ENCODE data around the gene RNF213. TPM values are rescaled to one million over a fixed set of nuclear protein-coding genes. Genes with fewer than 3 reads are reported as not detected.

RNF213 gene
- polyA plus RNA-seq, 4 donors, result 35.4 to 71.4 (median 53.0) TPM

GRCh38 chr17:80228477-80228876 lies 32.2 kb upstream of the RNF213 start:
- no peak for FAIRE-seq
- no peak overlapping the region for H3K4me3 ChIP-seq (ENCODE audit: low read depth in 1 of 3, low read length in 3 of 3)
- peaks cover 0 to 76% (median 2%) of the 10 kb centered on the region in 3 donors for H3K36me3 ChIP-seq (ENCODE audit: control insufficient read depth in 3 of 3, insufficient read depth in 2 of 3, low read depth in 1 of 3, low read length in 3 of 3)
- WGBS, 3 donors, result 93 to 95% (median 94%) methylated on average over 14 of the region's 14 CpGs
- DNase-seq, result no peak
- H3K27me3 ChIP-seq (ENCODE audit: control insufficient read depth in 3 of 3, insufficient read depth in 3 of 3, low read length in 3 of 3), result no peaks in the 10 kb centered on the region
- H3K9me3 ChIP-seq (ENCODE audit: control insufficient read depth in 2 of 2, insufficient read depth in 1 of 2, low read depth in 1 of 2, low read length in 1 of 2), result peaks cover 0 to 12% of the 10 kb centered on the region in 2 donors
- H3K27ac ChIP-seq (ENCODE audit: low read depth in 1 of 3, low read length in 2 of 3), result no peak overlapping the region
- no peaks in the 10 kb centered on the region for H3K4me1 ChIP-seq (ENCODE audit: control insufficient read depth in 3 of 3, insufficient read depth in 2 of 3, low read depth in 1 of 3, low read length in 2 of 3)

- FAIRE-seq, result no peak
- Histone ChIP-seq H3K36me3 (ENCODE audit: control insufficient read depth in 3 of 3, insufficient read depth in 2 of 3, low read depth in 1 of 3, low read length in 3 of 3) (peaks cover 0 to 76% (median 5%) of the 10 kb centered on the region in 3 donors), H3K9me3 (ENCODE audit: control insufficient read depth in 2 of 2, insufficient read depth in 1 of 2, low read depth in 1 of 2, low read length in 1 of 2) (peaks cover 0 to 16% of the 10 kb centered on the region in 2 donors), H3K27me3 (ENCODE audit: control insufficient read depth in 3 of 3, insufficient read depth in 3 of 3, low read length in 3 of 3) (no peaks in the 10 kb centered on the region), H3K4me1 (ENCODE audit: control insufficient read depth in 3 of 3, insufficient read depth in 2 of 3, low read depth in 1 of 3, low read length in 2 of 3) (no peaks in the 10 kb centered on the region), H3K4me3 (ENCODE audit: low read depth in 1 of 3, low read length in 3 of 3) (no peak overlapping the region), H3K27ac (ENCODE audit: low read depth in 1 of 3, low read length in 2 of 3) (no peak overlapping the region)
- DNase-seq, result no peak
- WGBS, 3 donors, result 89 to 96% (median 91%) methylated on average over 4 of the region's 4 CpGs
Observed at GRCh38 chr17:80229011-80229410, 31.6 kb upstream of the RNF213 start.

GRCh38 chr17:80232438-80232837 lies 28.2 kb upstream of the RNF213 start:
- Histone ChIP-seq H3K27ac (ENCODE audit: low read depth in 1 of 3, low read length in 2 of 3) (no peak overlapping the region), H3K4me3 (ENCODE audit: low read depth in 1 of 3, low read length in 3 of 3) (no peak overlapping the region), H3K36me3 (ENCODE audit: control insufficient read depth in 3 of 3, insufficient read depth in 2 of 3, low read depth in 1 of 3, low read length in 3 of 3) (peaks cover 3 to 71% (median 9%) of the 10 kb centered on the region in 3 donors), H3K4me1 (ENCODE audit: control insufficient read depth in 3 of 3, insufficient read depth in 2 of 3, low read depth in 1 of 3, low read length in 2 of 3) (no peaks in the 10 kb centered on the region), H3K9me3 (ENCODE audit: control insufficient read depth in 2 of 2, insufficient read depth in 1 of 2, low read depth in 1 of 2, low read length in 1 of 2) (peaks cover 0 to 16% of the 10 kb centered on the region in 2 donors), H3K27me3 (ENCODE audit: control insufficient read depth in 3 of 3, insufficient read depth in 3 of 3, low read length in 3 of 3) (no peaks in the 10 kb centered on the region)
- FAIRE-seq (no peak), DNase-seq (no peak)
- WGBS, 3 donors, result 93 to 97% (median 95%) methylated on average over 1 of the region's 1 CpG

- DNase-seq (no peak), FAIRE-seq (no peak)
- Histone ChIP-seq H3K9me3 (ENCODE audit: control insufficient read depth in 2 of 2, insufficient read depth in 1 of 2, low read depth in 1 of 2, low read length in 1 of 2) (peaks cover 0 to 16% of the 10 kb centered on the region in 2 donors), H3K27me3 (ENCODE audit: control insufficient read depth in 3 of 3, insufficient read depth in 3 of 3, low read length in 3 of 3) (no peaks in the 10 kb centered on the region), H3K27ac (ENCODE audit: low read depth in 1 of 3, low read length in 2 of 3) (no peak overlapping the region), H3K36me3 (ENCODE audit: control insufficient read depth in 3 of 3, insufficient read depth in 2 of 3, low read depth in 1 of 3, low read length in 3 of 3) (peaks cover 3 to 71% (median 9%) of the 10 kb centered on the region in 3 donors), H3K4me3 (ENCODE audit: low read depth in 1 of 3, low read length in 3 of 3) (no peak overlapping the region), H3K4me1 (ENCODE audit: control insufficient read depth in 3 of 3, insufficient read depth in 2 of 3, low read depth in 1 of 3, low read length in 2 of 3) (no peaks in the 10 kb centered on the region)
- WGBS, 3 donors, result 92 to 94% (median 93%) methylated on average over 3 of the region's 3 CpGs
Observed at GRCh38 chr17:80233202-80233601, 27.4 kb upstream of the RNF213 start.

GRCh38 chr17:80236911-80237310 lies 23.7 kb upstream of the RNF213 start:
- peaks cover 3 to 83% (median 12%) of the 10 kb centered on the region in 3 donors for H3K36me3 ChIP-seq (ENCODE audit: control insufficient read depth in 3 of 3, insufficient read depth in 2 of 3, low read depth in 1 of 3, low read length in 3 of 3)
- no peak for DNase-seq
- no peak overlapping the region for H3K4me3 ChIP-seq (ENCODE audit: low read depth in 1 of 3, low read length in 3 of 3)
- H3K27ac ChIP-seq (ENCODE audit: low read depth in 1 of 3, low read length in 2 of 3), result no peak overlapping the region
- no peaks in the 10 kb centered on the region for H3K27me3 ChIP-seq (ENCODE audit: control insufficient read depth in 3 of 3, insufficient read depth in 3 of 3, low read length in 3 of 3)
- no peak for FAIRE-seq
- H3K4me1 ChIP-seq (ENCODE audit: control insufficient read depth in 3 of 3, insufficient read depth in 2 of 3, low read depth in 1 of 3, low read length in 2 of 3), result no peaks in the 10 kb centered on the region
- 86 to 95% (median 87%) methylated on average over 15 to 17 of the region's 17 CpGs for WGBS, 3 donors
- peaks cover 0 to 16% of the 10 kb centered on the region in 2 donors for H3K9me3 ChIP-seq (ENCODE audit: control insufficient read depth in 2 of 2, insufficient read depth in 1 of 2, low read depth in 1 of 2, low read length in 1 of 2)

- H3K36me3 ChIP-seq (ENCODE audit: control insufficient read depth in 3 of 3, insufficient read depth in 2 of 3, low read depth in 1 of 3, low read length in 3 of 3), result peaks cover 3 to 84% (median 14%) of the 10 kb centered on the region in 3 donors
- no peaks in the 10 kb centered on the region for H3K27me3 ChIP-seq (ENCODE audit: control insufficient read depth in 3 of 3, insufficient read depth in 3 of 3, low read length in 3 of 3)
- peaks cover 0 to 12% of the 10 kb centered on the region in 2 donors for H3K9me3 ChIP-seq (ENCODE audit: control insufficient read depth in 2 of 2, insufficient read depth in 1 of 2, low read depth in 1 of 2, low read length in 1 of 2)
- 94 to 98% (median 95%) methylated on average over 10 of the region's 10 CpGs for WGBS, 3 donors
- FAIRE-seq, result no peak
- H3K27ac ChIP-seq (ENCODE audit: low read depth in 1 of 3, low read length in 2 of 3), result no peak overlapping the region
- no peak for DNase-seq
- H3K4me1 ChIP-seq (ENCODE audit: control insufficient read depth in 3 of 3, insufficient read depth in 2 of 3, low read depth in 1 of 3, low read length in 2 of 3), result no peaks in the 10 kb centered on the region
- H3K4me3 ChIP-seq (ENCODE audit: low read depth in 1 of 3, low read length in 3 of 3), result no peak overlapping the region
Observed at GRCh38 chr17:80237386-80237785, 23.3 kb upstream of the RNF213 start.

- no peak for DNase-seq
- Histone ChIP-seq H3K9me3 (ENCODE audit: control insufficient read depth in 2 of 2, insufficient read depth in 1 of 2, low read depth in 1 of 2, low read length in 1 of 2) (no peaks in the 10 kb centered on the region), H3K27me3 (ENCODE audit: control insufficient read depth in 3 of 3, insufficient read depth in 3 of 3, low read length in 3 of 3) (no peaks in the 10 kb centered on the region), H3K27ac (ENCODE audit: low read depth in 1 of 3, low read length in 2 of 3) (no peak overlapping the region), H3K36me3 (ENCODE audit: control insufficient read depth in 3 of 3, insufficient read depth in 2 of 3, low read depth in 1 of 3, low read length in 3 of 3) (peaks cover 0 to 89% (median 6%) of the 10 kb centered on the region in 3 donors), H3K4me3 (ENCODE audit: low read depth in 1 of 3, low read length in 3 of 3) (no peak overlapping the region), H3K4me1 (ENCODE audit: control insufficient read depth in 3 of 3, insufficient read depth in 2 of 3, low read depth in 1 of 3, low read length in 2 of 3) (no peaks in the 10 kb centered on the region)
- WGBS, 3 donors, result 85 to 86% (median 86%) methylated on average over 14 of the region's 14 CpGs
- no peak for FAIRE-seq
Observed at GRCh38 chr17:80242505-80242904, 18.1 kb upstream of the RNF213 start.

- Histone ChIP-seq H3K4me3 (ENCODE audit: low read depth in 1 of 3, low read length in 3 of 3) (no peak overlapping the region), H3K27me3 (ENCODE audit: control insufficient read depth in 3 of 3, insufficient read depth in 3 of 3, low read length in 3 of 3) (no peaks in the 10 kb centered on the region), H3K36me3 (ENCODE audit: control insufficient read depth in 3 of 3, insufficient read depth in 2 of 3, low read depth in 1 of 3, low read length in 3 of 3) (peaks cover 0 to 90% (median 6%) of the 10 kb centered on the region in 3 donors), H3K27ac (ENCODE audit: low read depth in 1 of 3, low read length in 2 of 3) (no peak overlapping the region), H3K4me1 (ENCODE audit: control insufficient read depth in 3 of 3, insufficient read depth in 2 of 3, low read depth in 1 of 3, low read length in 2 of 3) (no peaks in the 10 kb centered on the region), H3K9me3 (ENCODE audit: control insufficient read depth in 2 of 2, insufficient read depth in 1 of 2, low read depth in 1 of 2, low read length in 1 of 2) (no peaks in the 10 kb centered on the region)
- 92 to 94% (median 94%) methylated on average over 25 to 26 of the region's 26 CpGs for WGBS, 3 donors
- FAIRE-seq (no peak), DNase-seq (no peak)
Observed at GRCh38 chr17:80243526-80244433, 16.9 kb upstream of the RNF213 start.
